GM19397 (cell line): ENCODE measurements around the gene CCDC14.
"Not testable (repeated sequence)": the region's sequence is repeated elsewhere in the genome, so short reads cannot be mapped to it uniquely, and the experiment has no call there.

Experiments used
- ATAC-seq: cut with Tn5 transposase; IDR thresholded peaks from one replicate; pipeline ENCODE4 v1.9.1; 2021; ENCODE audit warnings: mild to moderate bottlenecking, moderate library complexity; ENCODE audit not compliant: unreplicated experiment

CCDC14 gene

DNA sequence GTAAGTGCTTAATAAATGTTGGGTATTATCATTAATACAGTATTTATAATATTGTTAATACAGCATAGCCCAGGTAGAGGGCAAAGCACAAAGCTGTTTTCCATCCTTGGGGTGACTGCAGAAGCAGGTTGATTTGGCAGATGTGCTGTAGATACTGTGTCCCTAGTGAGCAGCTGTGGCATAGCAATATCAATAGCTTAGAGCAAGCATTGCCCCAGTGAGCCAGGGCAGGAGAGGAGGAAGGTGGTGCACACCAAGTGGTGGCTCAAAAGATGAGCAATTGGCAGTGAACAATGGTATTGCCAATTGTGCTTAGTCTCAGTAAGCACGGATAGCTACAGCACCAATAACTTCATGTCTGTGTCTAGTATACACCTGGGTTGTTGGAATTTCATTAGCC, 5.8 kb upstream of the CCDC14 start:
- peak; percentile 47 for ATAC-seq

GRCh38 chr3:123964793-123965192, 3.8 kb upstream of the CCDC14 start:
- ATAC-seq, result not testable (repeated sequence)

- no peak for ATAC-seq
Measured at GRCh38 chr3:123961508-123961856, 453 bp upstream of the CCDC14 start.

DNA sequence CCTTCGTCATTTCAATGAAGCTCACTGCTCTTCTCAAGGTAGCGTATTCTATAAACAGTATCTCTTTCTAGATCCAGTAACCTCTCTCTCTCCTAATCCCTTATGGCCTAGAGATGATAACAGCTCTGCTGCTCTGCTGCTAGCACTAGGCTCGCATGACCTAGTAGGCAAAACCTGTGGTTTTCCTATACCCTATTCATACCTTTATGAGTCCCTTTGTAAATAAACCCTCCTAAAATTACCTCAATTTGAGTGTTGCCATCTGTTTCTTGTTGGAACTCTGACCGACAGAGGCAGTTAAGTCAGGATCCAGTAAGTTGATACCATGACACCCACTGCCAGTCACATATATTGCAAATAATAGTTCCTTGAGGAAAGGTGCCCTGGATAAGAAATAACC, 7.3 kb downstream of the CCDC14 start:
- ATAC-seq, result peak; percentile 89

DNA sequence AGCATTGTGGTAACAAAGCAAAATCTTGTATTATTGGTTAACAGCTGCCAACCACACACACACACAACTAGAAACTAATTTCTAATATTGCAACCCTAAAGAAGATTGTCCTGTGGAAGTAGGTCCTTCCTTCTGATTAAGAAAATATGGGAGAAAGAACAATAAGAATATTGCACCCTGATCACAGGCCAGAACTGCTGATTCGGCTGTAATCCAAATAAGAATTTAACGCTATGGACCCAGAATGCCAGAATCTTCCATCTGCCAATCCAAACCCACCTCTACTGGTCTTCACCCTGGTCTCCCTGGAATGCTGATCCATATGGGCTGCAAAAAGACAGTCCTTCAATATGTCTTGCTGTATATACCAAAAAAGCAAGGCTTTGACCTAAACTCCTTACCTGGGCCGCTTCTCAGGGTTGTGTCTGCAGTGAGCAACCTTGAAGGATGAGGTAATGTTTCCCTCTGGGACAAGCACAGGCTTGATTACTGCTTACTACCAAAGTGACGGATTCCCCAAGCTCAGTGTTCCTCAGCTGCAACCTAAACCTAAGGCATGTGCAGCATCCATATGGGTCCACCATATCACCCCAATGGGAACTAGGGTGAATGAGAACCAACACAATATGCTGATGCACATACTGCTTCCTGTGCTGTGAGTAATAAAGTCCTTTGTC, 8.0 kb downstream of the CCDC14 start:
- peak; percentile 33 for ATAC-seq

DNA sequence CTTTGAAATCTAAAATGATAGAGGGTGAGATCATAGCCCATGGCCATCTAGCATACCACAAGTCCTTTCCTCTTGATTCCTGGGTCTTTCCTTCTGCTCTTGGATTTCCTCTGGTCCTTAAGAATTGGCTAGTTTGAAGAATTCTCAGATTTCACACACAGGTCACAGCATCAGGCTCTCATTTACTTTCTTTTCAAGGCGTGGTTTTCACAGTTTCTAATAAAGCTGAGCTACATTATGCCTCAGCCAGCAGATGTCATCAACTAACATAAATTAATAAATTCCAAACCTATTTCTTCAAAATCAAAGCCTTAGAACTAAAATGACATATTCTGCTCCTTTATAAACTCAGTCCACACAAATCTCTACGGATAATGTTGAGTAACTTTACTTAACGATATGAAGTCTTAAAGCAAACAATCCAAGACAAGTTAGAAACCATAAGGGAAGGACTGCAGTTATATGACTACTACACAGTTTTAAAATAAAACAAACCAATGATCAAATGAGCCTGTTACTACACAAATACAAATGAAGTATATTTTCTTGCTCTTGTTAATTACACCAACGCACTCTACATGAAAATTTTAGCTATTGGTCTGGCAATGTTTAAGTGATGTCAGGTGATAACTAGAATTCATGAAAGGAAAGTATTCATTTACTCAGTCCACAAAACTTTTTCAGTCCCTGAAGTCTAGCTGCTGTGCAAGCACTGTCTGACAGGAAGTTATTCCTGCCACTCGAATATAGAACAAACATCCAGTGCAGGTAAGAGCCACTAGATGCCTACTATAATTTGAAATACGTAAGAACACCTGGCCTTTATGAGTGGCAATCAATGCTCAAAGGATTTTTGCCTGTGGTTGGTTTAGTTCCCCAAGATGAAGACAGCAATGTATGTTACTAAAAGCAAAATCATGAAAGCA, 9.2 kb downstream of the CCDC14 start:
- no peak for ATAC-seq

GRCh38 chr3:123949641-123950040, 11.4 kb downstream of the CCDC14 start:
- no peak for ATAC-seq

- ATAC-seq, result no peak
Measured at GRCh38 chr3:123948449-123948848, 12.6 kb downstream of the CCDC14 start.

GRCh38 chr3:123947482-123947881, 13.5 kb downstream of the CCDC14 start:
- ATAC-seq, result no peak

GRCh38 chr3:123941542-123941941, 19.5 kb downstream of the CCDC14 start:
- ATAC-seq, result no peak

DNA sequence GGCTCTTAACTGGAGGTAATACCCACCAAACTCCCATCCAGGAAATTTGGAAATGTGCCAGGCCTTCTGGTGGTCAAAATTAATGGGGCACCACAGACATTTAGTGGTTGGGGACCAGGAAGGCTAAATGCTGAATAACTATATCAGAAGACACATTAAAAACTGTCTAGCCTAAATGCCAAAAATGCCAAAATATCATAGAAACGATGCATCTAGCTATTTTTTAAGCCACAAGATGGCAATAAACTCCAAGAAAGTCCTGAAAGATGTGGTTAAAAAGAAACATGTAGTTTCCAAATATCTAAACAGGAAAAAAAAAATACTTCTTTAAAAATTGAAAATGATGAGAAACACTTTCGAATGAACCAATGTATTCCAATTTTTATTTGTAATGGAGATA, 19.9 kb downstream of the CCDC14 start:
- no peak for ATAC-seq

GRCh38 chr3:123939706-123940105, 21.3 kb downstream of the CCDC14 start:
- ATAC-seq, result no peak

- no peak for ATAC-seq
Measured at GRCh38 chr3:123936400-123936799, 24.6 kb downstream of the CCDC14 start.

DNA sequence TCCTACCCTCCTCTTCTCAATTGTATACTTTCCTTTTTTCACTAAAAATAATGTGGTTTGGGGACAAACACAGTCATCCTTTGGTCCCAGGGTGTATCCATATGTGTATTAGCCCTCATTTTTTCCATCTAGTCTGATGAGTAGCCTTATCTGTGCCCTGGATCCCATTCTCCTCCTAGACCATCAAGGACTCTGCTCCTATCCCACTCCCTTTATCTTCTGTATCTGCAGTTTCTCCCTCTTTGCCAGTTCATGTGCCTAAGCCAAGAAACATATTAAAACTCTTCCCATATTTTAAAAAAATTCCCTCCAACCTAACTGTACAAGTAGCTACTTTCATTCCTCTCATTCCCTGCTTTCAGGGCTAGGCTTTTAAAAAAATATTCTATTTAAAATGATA, 25.2 kb downstream of the CCDC14 start:
- ATAC-seq, result no peak

GRCh38 chr3:123934250-123934649, 26.8 kb downstream of the CCDC14 start:
- no peak for ATAC-seq

DNA sequence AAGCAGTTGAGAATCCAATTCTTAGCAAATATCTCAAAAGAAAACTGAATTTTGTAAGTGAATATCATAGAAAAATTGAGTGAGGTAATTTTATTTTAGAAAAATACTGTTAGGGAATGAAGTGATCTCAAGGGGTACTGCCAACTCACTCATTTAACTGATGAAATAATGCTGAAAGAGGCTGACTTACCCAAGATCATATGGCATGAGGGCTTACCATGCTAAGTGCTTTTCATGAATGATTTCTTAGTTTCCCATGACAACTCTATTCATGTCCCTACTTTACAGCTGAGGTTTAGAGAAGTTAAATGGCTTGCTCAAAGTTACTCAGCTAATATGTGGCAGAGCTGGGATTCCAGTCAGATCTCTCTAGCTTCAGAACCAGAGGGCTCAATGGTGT, 30.6 kb downstream of the CCDC14 start:
- ATAC-seq, result no peak

DNA sequence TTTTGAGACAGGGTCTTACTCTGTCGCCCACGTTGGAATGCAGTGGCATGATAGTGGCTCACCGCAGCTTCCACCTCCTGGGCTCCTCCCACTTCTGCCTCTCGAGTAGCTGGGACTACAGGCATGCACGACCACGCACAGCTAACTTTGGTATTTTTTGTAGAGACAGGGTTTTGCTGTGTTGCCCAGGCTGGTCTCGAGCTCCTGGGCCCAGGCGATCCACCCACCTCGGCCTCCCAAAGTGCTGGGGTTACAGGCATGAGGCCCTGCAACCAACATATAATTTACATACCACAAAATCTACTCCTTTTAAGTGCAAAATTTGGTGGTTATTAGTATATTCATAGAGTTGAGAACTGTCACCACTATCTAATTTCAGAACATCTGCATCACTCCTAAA, 31.7 kb downstream of the CCDC14 start:
- ATAC-seq, result no peak

GRCh38 chr3:123926396-123926795, 34.6 kb downstream of the CCDC14 start:
- no peak for ATAC-seq

DNA sequence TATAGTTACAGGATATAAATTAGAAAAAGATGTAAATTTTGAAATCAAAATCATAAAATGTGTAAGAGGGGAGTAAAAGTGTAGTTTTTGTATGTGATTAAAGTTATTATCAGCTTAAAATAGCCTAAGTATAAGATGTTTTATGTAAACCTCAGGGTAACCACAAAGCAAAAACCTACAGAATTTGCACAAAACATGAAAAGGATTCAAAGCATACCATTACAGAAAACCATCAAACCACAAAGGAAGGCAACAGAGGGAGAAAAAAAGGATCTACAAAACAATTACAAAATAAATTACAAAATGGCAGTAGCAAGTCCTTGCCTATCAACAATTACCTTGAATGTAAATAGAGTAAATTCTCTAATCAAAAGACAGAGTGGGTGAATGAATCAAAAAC, 40.2 kb downstream of the CCDC14 start:
- ATAC-seq, result no peak

GRCh38 chr3:123920383-123920782, 40.6 kb downstream of the CCDC14 start:
- ATAC-seq, result no peak

GRCh38 chr3:123919353-123919752, 41.7 kb downstream of the CCDC14 start:
- no peak for ATAC-seq

- ATAC-seq, result no peak
Measured at GRCh38 chr3:123914829-123915228, 46.2 kb downstream of the CCDC14 start.
